Measurements from ENCODE around the gene FGD5. TPM values are rescaled to one million over a fixed set of nuclear protein-coding genes. Genes with fewer than 3 reads are reported as not detected.

FGD5 gene
- total RNA-seq, 1 donor from 2014 or later, result 0.24 TPM

DNA sequence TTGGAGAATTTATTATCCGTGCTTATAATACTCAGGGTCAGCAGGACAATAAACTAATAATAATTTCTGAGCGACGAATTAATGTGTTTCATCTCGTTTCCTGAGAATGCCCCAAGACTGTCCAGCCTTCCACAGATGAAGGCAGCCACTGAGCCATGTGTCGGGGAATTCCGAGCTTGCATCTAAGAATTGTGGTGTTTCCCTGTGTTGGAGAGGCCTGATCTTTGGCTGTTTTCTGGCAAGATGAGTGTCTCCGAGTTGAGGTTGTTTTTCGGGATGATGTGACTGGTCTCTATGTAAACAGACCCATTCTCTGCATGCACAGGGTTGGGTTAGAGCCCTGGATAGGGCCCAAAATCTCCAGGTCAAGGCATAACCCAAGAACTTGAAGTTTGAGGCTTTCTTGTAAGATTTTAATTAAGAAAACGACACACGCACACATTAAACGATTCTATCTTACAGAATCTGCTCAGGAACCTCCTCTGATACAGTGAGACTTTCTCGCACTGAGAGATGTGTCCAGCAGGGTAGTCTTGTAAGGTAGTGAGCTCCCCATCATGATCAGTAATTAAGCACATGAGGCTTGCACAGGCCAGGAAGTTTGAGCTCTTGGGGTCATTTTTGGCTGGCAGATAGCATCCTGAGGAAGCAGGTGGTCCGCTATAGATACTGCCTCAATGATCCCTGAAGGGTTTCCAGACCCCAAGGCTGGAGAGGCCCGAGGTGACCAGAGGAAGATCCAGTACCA is 14.4 kb downstream of the FGD5 start:
- Mint-ChIP-seq H3K9me3 (no peaks in the 10 kb centered on the region), H3K36me3 (no peaks in the 10 kb centered on the region), H3K27ac (no peak overlapping the region), H3K4me1 (peaks cover 29% of the 10 kb centered on the region), H3K4me3 (no peak overlapping the region), H3K27me3 (ENCODE audit: insufficient read depth, low read depth) (peaks cover 10% of the 10 kb centered on the region)
- Histone ChIP-seq H3K36me3 (no peaks in the 10 kb centered on the region), H2AFZ (replicated peaks) (no peak overlapping the region), H3K79me2 (ENCODE audit: low read depth) (no peaks in the 10 kb centered on the region), H4K20me1 (ENCODE audit: low read depth) (no peaks in the 10 kb centered on the region), H3K9ac (no peak overlapping the region), H3K9me3 (ENCODE audit: low read depth) (no peaks in the 10 kb centered on the region), H3K4me2 (no peak overlapping the region), H3K4me3 (no peak overlapping the region), H3K4me1 (peaks cover 28% of the 10 kb centered on the region), H3K27me3 (peaks cover 32% of the 10 kb centered on the region), H3F3A (ENCODE audit: low read depth) (peaks cover 7% of the 10 kb centered on the region), H3K27ac (no peak overlapping the region)
- no peak for DNase-seq (ENCODE audit: low spot score)
- TF ChIP-seq EZH2 (IDR thresholded peaks at IDR 0.05) (no peak), EZH2phosphoT487 (IDR thresholded peaks at IDR 0.05) (no peak)
- TF ChIP-seq, protein P1, sequence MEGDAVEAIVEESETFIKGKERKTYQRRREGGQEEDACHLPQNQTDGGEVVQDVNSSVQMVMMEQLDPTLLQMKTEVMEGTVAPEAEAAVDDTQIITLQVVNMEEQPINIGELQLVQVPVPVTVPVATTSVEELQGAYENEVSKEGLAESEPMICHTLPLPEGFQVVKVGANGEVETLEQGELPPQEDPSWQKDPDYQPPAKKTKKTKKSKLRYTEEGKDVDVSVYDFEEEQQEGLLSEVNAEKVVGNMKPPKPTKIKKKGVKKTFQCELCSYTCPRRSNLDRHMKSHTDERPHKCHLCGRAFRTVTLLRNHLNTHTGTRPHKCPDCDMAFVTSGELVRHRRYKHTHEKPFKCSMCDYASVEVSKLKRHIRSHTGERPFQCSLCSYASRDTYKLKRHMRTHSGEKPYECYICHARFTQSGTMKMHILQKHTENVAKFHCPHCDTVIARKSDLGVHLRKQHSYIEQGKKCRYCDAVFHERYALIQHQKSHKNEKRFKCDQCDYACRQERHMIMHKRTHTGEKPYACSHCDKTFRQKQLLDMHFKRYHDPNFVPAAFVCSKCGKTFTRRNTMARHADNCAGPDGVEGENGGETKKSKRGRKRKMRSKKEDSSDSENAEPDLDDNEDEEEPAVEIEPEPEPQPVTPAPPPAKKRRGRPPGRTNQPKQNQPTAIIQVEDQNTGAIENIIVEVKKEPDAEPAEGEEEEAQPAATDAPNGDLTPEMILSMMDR (IDR thresholded peaks at IDR 0.05), result no peak

DNA sequence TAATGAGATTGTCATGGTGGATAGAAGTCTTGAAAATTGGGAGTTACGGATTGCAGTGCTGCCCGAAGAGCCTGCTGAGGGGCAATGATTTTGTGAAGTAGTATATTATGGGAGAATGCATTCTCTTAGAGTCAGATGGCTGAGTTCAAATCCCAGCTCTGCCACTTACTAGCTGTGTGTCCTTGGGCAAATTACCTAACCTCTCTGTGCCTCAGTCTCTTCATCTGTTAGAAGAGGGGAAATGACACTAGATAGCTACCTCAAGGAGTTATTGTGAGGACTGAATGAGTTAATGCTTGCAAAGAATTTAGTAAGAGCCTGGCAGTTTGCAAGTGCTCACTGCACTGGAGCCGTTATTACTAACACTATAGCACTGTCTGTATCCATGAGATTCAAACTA is 15.4 kb downstream of the FGD5 start:
- peaks cover 6% of the 10 kb centered on the region for H3K27me3 Mint-ChIP-seq (ENCODE audit: insufficient read depth, low read depth)
- H3K4me1 Mint-ChIP-seq, result peaks cover 39% of the 10 kb centered on the region
- H3K9ac ChIP-seq, result no peak overlapping the region

DNA sequence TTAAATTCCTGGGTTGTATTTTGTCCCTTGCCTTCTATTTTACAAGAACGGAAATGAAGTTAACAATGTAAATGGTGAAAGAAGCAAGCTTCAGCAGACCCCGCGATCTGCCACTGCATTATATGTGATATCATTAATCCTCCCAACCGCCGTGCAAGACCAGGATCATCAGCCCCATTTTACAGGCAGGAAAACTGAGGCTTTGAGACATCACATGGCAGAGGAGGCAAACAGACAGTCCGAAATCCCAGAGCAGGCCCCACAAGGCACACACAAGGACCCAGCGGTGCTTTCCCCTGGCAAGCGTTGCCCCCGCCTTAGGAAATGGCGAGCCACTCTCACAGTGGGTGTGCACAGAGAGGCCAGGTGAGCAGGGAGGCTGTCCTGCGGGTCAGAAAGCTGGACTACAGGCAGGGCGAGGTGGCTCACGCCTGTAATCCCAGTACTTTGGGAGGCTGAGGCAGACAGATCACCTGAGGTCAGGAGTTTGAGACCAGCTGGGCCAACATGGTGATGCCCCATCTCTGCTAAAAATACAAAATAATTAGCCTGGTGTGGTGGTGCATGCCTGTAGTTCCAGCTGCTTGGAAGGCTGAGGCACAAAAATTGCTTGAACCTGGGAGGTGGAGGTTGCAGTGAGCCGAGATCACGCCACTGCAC is 16.2 kb downstream of the FGD5 start:
- no peak overlapping the region for H3K4me3 Mint-ChIP-seq
- H3K79me2 ChIP-seq (ENCODE audit: low read depth), result no peaks in the 10 kb centered on the region
- no peaks in the 10 kb centered on the region for H4K20me1 ChIP-seq (ENCODE audit: low read depth)
- no peak overlapping the region for H3K9ac ChIP-seq
- H3K36me3 ChIP-seq, result no peaks in the 10 kb centered on the region
- no peak for TF ChIP-seq EZH2phosphoT487 (IDR thresholded peaks at IDR 0.05)
- TF ChIP-seq, protein P1 (IDR thresholded peaks at IDR 0.05), result no peak
- no peak for TF ChIP-seq EZH2 (IDR thresholded peaks at IDR 0.05)
- H3K4me2 ChIP-seq, result no peak overlapping the region
- no peaks in the 10 kb centered on the region for H3K9me3 ChIP-seq (ENCODE audit: low read depth)
- H3K27ac ChIP-seq, result no peak overlapping the region
- no peaks in the 10 kb centered on the region for H3K36me3 Mint-ChIP-seq
- peaks cover 39% of the 10 kb centered on the region for H3K27me3 ChIP-seq
- H2AFZ ChIP-seq (replicated peaks), result no peak overlapping the region
- peaks cover 42% of the 10 kb centered on the region for H3K4me1 ChIP-seq
- H3F3A ChIP-seq (ENCODE audit: low read depth), result peaks cover 18% of the 10 kb centered on the region
- no peak for DNase-seq (ENCODE audit: low spot score)
- H3K27me3 Mint-ChIP-seq (ENCODE audit: insufficient read depth, low read depth), result peaks cover 9% of the 10 kb centered on the region
- H3K4me1 Mint-ChIP-seq, result peaks cover 41% of the 10 kb centered on the region
- no peak overlapping the region for H3K4me3 ChIP-seq
- no peak overlapping the region for H3K27ac Mint-ChIP-seq
- H3K9me3 Mint-ChIP-seq, result no peaks in the 10 kb centered on the region

More for the DNA sequence above, 15.4 kb downstream of the FGD5 start:
- Histone ChIP-seq H4K20me1 (ENCODE audit: low read depth) (no peaks in the 10 kb centered on the region), H3K4me1 (peaks cover 37% of the 10 kb centered on the region), H2AFZ (replicated peaks) (no peak overlapping the region), H3K79me2 (ENCODE audit: low read depth) (no peaks in the 10 kb centered on the region), H3K27ac (no peak overlapping the region), H3F3A (ENCODE audit: low read depth) (peaks cover 14% of the 10 kb centered on the region), H3K27me3 (peaks cover 39% of the 10 kb centered on the region), H3K4me2 (no peak overlapping the region), H3K36me3 (no peaks in the 10 kb centered on the region), H3K9me3 (ENCODE audit: low read depth) (no peaks in the 10 kb centered on the region), H3K4me3 (no peak overlapping the region)
- no peaks in the 10 kb centered on the region for H3K9me3 Mint-ChIP-seq
- no peak overlapping the region for H3K27ac Mint-ChIP-seq
- H3K36me3 Mint-ChIP-seq, result no peaks in the 10 kb centered on the region
- TF ChIP-seq, protein P1 (IDR thresholded peaks at IDR 0.05), result no peak
- TF ChIP-seq EZH2phosphoT487 (IDR thresholded peaks at IDR 0.05), result no peak
- no peak for TF ChIP-seq EZH2 (IDR thresholded peaks at IDR 0.05)
- H3K4me3 Mint-ChIP-seq, result no peak overlapping the region
- no peak for DNase-seq (ENCODE audit: low spot score)

Measured in neural progenitor cell (in vitro differentiated cells).